MM.1S (cell line): Measurements from ENCODE around the gene KLF9.
A peak's percentile ranks its signal among the peaks of the same experiment; 100 is the strongest.

Experiments used
- DNase-seq: peaks from one replicate; pipeline ENCODE4 v3.0.0-alpha.2; 2015
- H2AFZ ChIP-seq: fragments of 300-600 bp; sonication (generic); 2 replicates; pipeline ENCODE4 v1.6.0; 2016; ENCODE audit warnings: antibody characterized with exemption, low read length
- H3F3A ChIP-seq: fragments of 300-600 bp; sonication (generic); 2 replicates; pipeline ENCODE4 v1.6.1; 2016; ENCODE audit warnings: mild to moderate bottlenecking, antibody characterized with exemption, low read length, moderate library complexity, mixed read lengths; ENCODE audit not compliant: insufficient read depth
- H3K27ac ChIP-seq: fragments of 300-600 bp; sonication (generic); 2 replicates; pipeline ENCODE4 v1.5.1; 2016; ENCODE audit warnings: mild to moderate bottlenecking, low read length
- H3K27me3 ChIP-seq: fragments of 300-600 bp; sonication (generic); replicated peaks from 2 replicates; pipeline ENCODE4 v1.6.0; 2016; ENCODE audit warnings: low read length; ENCODE audit not compliant: insufficient read depth
- H3K36me3 ChIP-seq: fragments of 300-600 bp; sonication (generic); replicated peaks from 2 replicates; pipeline ENCODE4 v1.6.1; 2016; ENCODE audit warnings: mild to moderate bottlenecking, low read length, mixed read lengths; ENCODE audit not compliant: insufficient read depth
- H3K4me1 ChIP-seq: fragments of 300-600 bp; sonication (generic); 2 replicates; pipeline ENCODE4 v1.6.1; 2016; ENCODE audit warnings: low read length, mixed read lengths
- H3K4me2 ChIP-seq: fragments of 300-600 bp; sonication (generic); 2 replicates; pipeline ENCODE4 v1.6.0; 2016; ENCODE audit warnings: low read depth, low read length
- H3K4me3 ChIP-seq: fragments of 300-600 bp; sonication (generic); 2 replicates; pipeline ENCODE4 v1.5.1; 2016; ENCODE audit warnings: low read length, mixed read lengths
- H3K79me2 ChIP-seq: fragments of 300-600 bp; sonication (generic); 2 replicates; pipeline ENCODE4 v1.6.1; 2016; ENCODE audit warnings: mixed run types, low read length, mixed read lengths
- H3K9ac ChIP-seq: fragments of 300-600 bp; sonication (generic); 2 replicates; pipeline ENCODE4 v1.6.1; 2016; ENCODE audit warnings: low read length, mixed read lengths
- H3K9me2 ChIP-seq: fragments of 300-600 bp; sonication (generic); replicated peaks from 2 replicates; pipeline ENCODE4 v1.6.1; 2016; ENCODE audit warnings: mild to moderate bottlenecking, low read length, mixed read lengths; ENCODE audit not compliant: insufficient read depth
- H3K9me3 ChIP-seq: fragments of 300-600 bp; sonication (generic); replicated peaks from 2 replicates; pipeline ENCODE4 v1.6.1; 2016; ENCODE audit warnings: mild to moderate bottlenecking, low read length, mixed read lengths; ENCODE audit not compliant: insufficient read depth
- H4K20me1 ChIP-seq: fragments of 300-600 bp; sonication (generic); 2 replicates; pipeline ENCODE4 v1.6.1; 2016; ENCODE audit warnings: mild to moderate bottlenecking, low read length, moderate library complexity, mixed read lengths; ENCODE audit not compliant: insufficient read depth
- CTCF ChIP-seq: fragments of 300-600 bp; sonication (generic); IDR thresholded peaks from 2 replicates; pipeline ENCODE4 v1.5.1; 2016; ENCODE audit warnings: antibody characterized with exemption, low read length, mixed read lengths
- EZH2 ChIP-seq: fragments of 300-600 bp; sonication (generic); optimal IDR thresholded peaks from 2 replicates; pipeline ENCODE3; 2017; ENCODE audit warnings: low read depth, mild to moderate bottlenecking, antibody characterized with exemption, low read length, mixed read lengths
- EZH2phosphoT487 ChIP-seq: fragments of 300-600 bp; sonication (generic); IDR thresholded peaks from 2 replicates; pipeline ENCODE4 v1.6.1; 2018; ENCODE audit warnings: antibody characterized with exemption, low read length

The KLF9 gene

GRCh38 chr9:70408393-70409040 is 5.9 kb downstream of the KLF9 start:
- Histone ChIP-seq H3K4me1 (peaks cover 7% of the 10 kb centered on the region; the same call in 1 of the 2 replicates), H3K4me2 (no peak overlapping the region), H3K9ac (no peak overlapping the region), H3K9me3 (no peaks in the 10 kb centered on the region), H3K4me3 (no peak overlapping the region), H4K20me1 (no peaks in the 10 kb centered on the region), H3K36me3 (no peaks in the 10 kb centered on the region), H3K27me3 (no peaks in the 10 kb centered on the region), H3K27ac (no peak overlapping the region), H3K9me2 (no peaks in the 10 kb centered on the region), H2AFZ (no peak overlapping the region), H3F3A (peaks cover 6% of the 10 kb centered on the region; the same call in 1 of the 2 replicates), H3K79me2 (peaks cover 10% of the 10 kb centered on the region; the same call in 1 of the 2 replicates)
- DNase-seq: no peak
- no peak for TF ChIP-seq CTCF
- TF ChIP-seq EZH2phosphoT487: no peak
- no peak for TF ChIP-seq EZH2

DNA sequence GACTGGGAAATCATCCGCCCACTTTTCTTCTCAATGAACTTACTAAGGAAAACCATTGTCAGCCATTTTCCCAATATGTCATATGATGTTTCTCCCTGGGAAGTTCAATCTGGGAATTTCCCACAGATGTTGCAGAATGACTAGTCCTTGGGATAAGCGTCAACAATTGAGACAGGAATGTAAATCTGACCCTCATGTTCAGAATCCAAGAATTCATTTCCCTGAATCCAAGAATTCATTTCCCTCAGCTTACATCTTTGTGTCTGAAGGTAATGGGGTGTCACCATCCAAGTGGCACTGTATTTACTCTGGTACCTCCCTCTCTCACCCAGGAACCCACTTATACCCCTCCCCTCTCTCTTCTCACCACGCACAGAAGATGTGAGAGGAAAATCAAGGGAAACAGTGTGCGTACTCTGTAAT is 7.4 kb downstream of the KLF9 start:
- Histone ChIP-seq H3K4me1 (peaks cover 7% of the 10 kb centered on the region; the same call in 1 of the 2 replicates), H3K9ac (no peak overlapping the region; the same call in 1 of the 2 replicates), H3F3A (peaks cover 6% of the 10 kb centered on the region; the same call in 1 of the 2 replicates), H3K27ac (no peak overlapping the region), H3K9me3 (no peaks in the 10 kb centered on the region), H3K4me3 (no peak overlapping the region), H3K27me3 (no peaks in the 10 kb centered on the region), H3K79me2 (peaks cover 6% of the 10 kb centered on the region; the same call in 1 of the 2 replicates), H3K36me3 (no peaks in the 10 kb centered on the region), H3K9me2 (no peaks in the 10 kb centered on the region), H4K20me1 (no peaks in the 10 kb centered on the region), H3K4me2 (peak overlapping the region; percentile 72; the same call in 1 of the 2 replicates), H2AFZ (no peak overlapping the region; the same call in 1 of the 2 replicates)
- DNase-seq: no peak
- TF ChIP-seq EZH2phosphoT487: no peak
- TF ChIP-seq CTCF: no peak
- TF ChIP-seq EZH2: no peak

DNA sequence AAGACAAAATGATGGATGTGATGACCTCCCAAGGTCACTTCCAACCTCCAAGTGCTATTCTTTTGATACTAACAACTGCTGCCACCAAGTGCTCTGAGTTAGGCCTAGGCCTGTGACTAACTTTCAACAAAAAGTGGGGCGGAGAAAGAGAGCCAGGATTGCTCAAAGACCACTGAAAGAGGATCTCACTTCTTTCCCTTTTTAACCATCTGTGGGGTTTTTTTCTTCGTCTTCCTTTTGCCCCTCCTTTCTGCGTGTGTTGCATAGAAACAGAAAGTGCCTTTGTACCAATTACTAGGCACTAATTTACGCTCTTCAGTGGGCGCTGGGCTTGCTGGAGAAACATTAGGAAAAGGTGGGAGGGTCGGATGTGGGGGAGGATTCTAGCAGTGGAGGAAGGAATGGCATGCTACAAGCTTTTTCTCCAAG is 8.0 kb downstream of the KLF9 start:
- Histone ChIP-seq H3K27ac (peak overlapping the region; percentile 25; the same call in 1 of the 2 replicates), H3K9me3 (no peaks in the 10 kb centered on the region), H3K36me3 (no peaks in the 10 kb centered on the region), H3K4me2 (peak overlapping the region; percentile 72), H3K4me3 (peak overlapping the region; percentile 45), H2AFZ (peak overlapping the region; percentile 44), H3K4me1 (peaks cover 7% of the 10 kb centered on the region; the same call in 1 of the 2 replicates), H4K20me1 (no peaks in the 10 kb centered on the region), H3K9ac (peak overlapping the region; percentile 30; the same call in 1 of the 2 replicates), H3F3A (peaks cover 6% of the 10 kb centered on the region; the same call in 1 of the 2 replicates), H3K27me3 (no peaks in the 10 kb centered on the region), H3K9me2 (no peaks in the 10 kb centered on the region), H3K79me2 (peaks cover 6% of the 10 kb centered on the region; the same call in 1 of the 2 replicates)
- DNase-seq: no peak
- TF ChIP-seq CTCF (no peak), EZH2phosphoT487 (no peak), EZH2 (no peak)
